Central memory CD8-positive, alpha-beta T cell (primary cell): ENCODE measurements around the gene NBEAL1.
"Not testable (repeated sequence)": the region's sequence is repeated elsewhere in the genome, so short reads cannot be mapped to it uniquely, and the experiment has no call there.

Experiments
- ATAC-seq: fragments of 150-1000 bp; cut with Tn5 transposase; replicated peaks from 2 replicates; pipeline ENCODE4 v1.10.0; 2022; ENCODE audit warnings: mild to moderate bottlenecking, moderate FRiP score, moderate number of reproducible peaks; ENCODE audit not compliant: poor library complexity, severe bottlenecking; ENCODE audit errors: extremely low read depth
- DNase-seq, 2 donors: peaks; one replicate each; pipeline ENCODE4 v3.0.0; 2021; ENCODE audit warnings: low spot score in 2 of 2
- H3K27ac Mint-ChIP-seq: one replicate; pipeline ENCODE4 v1.8.0; 2022; ENCODE audit warnings: low read depth, mild to moderate bottlenecking, moderate library complexity, mixed read lengths
- H3K27me3 Mint-ChIP-seq: one replicate; pipeline ENCODE4 v1.8.0; 2022; ENCODE audit warnings: mixed read lengths
- H3K36me3 Mint-ChIP-seq: one replicate; pipeline ENCODE4 v1.8.0; 2022; ENCODE audit warnings: mild to moderate bottlenecking, moderate library complexity, mixed read lengths; ENCODE audit not compliant: insufficient read depth
- H3K4me1 Mint-ChIP-seq: one replicate; pipeline ENCODE4 v1.8.0; 2022; ENCODE audit warnings: mixed read lengths
- H3K4me3 Mint-ChIP-seq: one replicate; pipeline ENCODE4 v1.8.0; 2022; ENCODE audit warnings: mild to moderate bottlenecking, moderate library complexity, mixed read lengths
- H3K9me3 Mint-ChIP-seq: one replicate; pipeline ENCODE4 v1.8.0; 2022; ENCODE audit warnings: mixed read lengths

The NBEAL1 gene

DNA sequence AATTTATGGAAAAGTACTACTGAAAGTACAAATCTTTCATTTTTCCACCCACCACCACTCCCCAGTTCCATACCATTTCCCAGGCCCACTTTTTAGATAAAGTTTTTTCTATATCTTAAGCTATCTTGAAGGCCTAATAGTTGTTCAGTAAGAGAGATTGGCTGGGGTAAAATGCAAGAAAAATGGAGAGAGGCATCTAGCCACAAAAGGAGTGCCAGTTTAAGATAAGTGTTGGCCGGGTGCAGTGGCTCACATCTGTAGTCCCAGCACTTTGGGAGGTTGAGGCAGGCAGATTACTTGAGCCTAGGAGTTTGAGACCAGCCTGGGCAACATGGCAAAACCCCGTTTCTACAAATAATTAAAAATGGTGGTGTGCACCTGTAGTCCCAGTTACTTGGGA is 28.6 kb downstream of the NBEAL1 start:
- ATAC-seq: no peak
- no peak for DNase-seq
- Mint-ChIP-seq H3K9me3 (no peaks in the 10 kb centered on the region), H3K4me3 (no peak overlapping the region), H3K36me3 (peaks cover 2% of the 10 kb centered on the region), H3K27ac (no peak overlapping the region), H3K4me1 (no peaks in the 10 kb centered on the region), H3K27me3 (no peaks in the 10 kb centered on the region)

DNA sequence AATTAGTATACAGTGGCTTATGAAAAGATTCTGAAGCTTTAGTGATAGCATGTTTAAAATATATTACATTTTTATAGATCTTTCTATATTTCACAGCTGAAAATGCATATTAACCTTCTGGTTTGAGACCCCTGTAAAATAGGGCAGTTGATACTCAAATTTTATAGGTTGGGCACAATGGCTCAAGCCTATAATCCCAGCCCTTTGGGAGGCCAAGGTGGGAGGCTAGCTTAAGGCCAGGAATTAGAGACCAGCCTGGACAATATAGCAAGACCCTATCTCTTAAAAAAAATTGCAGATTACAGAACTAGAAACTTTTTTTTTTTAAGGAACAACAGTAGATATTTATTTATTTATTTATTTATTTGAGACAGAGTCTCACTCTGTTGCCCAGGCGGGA is 31.2 kb downstream of the NBEAL1 start:
- DNase-seq (no peak), ATAC-seq (no peak)
- Mint-ChIP-seq H3K4me1 (no peaks in the 10 kb centered on the region), H3K4me3 (no peak overlapping the region), H3K36me3 (peaks cover 3% of the 10 kb centered on the region), H3K27ac (no peak overlapping the region), H3K27me3 (no peaks in the 10 kb centered on the region), H3K9me3 (no peaks in the 10 kb centered on the region)

DNA sequence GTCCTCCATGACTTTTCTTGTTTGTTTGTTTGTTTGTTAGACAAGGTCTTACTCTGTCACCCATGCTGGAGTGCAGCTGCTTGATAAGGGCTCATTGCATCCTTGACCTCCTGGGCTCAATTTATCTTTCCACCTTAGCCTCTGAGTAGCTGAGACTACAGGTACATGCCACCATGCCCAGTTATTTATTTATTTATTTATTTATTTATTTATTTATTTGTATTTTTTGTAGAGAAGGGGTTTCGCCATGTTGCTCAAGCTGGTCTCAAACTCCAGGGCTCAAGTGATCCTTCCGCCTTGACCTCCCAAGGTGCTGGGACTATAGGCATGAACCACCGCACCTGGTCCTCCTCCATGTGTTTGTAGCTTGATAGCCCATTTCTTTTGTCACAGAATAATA is 37.9 kb downstream of the NBEAL1 start:
- Mint-ChIP-seq H3K27ac (no peak overlapping the region), H3K9me3 (no peaks in the 10 kb centered on the region), H3K36me3 (peaks cover 10% of the 10 kb centered on the region), H3K27me3 (no peaks in the 10 kb centered on the region), H3K4me1 (no peaks in the 10 kb centered on the region), H3K4me3 (no peak overlapping the region)
- DNase-seq (no peak), ATAC-seq (no peak)

DNA sequence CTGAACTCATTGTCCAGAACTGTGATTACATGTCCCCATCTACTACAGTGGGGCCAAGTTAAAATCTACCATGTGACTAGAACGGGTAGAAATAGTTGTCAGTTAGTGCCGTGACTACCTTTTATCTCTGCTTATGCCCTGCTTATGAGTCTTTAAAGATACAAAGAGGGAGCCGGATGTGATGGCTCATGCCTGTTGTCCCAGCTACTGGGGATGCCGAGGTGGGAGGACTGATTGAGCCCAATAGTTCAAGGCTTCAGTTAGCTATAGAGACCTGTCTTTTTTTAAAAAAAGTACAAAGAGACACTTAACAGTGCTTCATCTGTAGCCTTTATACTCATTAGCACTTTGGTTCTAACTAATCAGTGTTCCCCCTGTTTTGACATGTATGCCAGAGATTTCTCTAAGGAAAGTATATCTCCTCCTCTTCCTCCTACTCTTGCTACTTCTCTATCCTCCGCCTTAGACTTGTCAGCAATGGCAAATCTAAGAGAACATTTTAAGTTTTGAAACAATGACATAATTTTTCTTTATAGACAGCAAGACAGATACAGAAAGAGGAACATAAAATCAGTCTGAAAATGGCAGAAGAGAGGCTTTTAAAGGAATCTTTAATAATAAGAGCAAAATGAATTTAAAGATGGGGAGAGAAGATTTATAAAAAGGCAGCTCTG is 45.0 kb downstream of the NBEAL1 start:
- H3K4me1 Mint-ChIP-seq: no peaks in the 10 kb centered on the region
- no peaks in the 10 kb centered on the region for H3K9me3 Mint-ChIP-seq
- ATAC-seq (no peak), DNase-seq (no peak)
- H3K36me3 Mint-ChIP-seq: peaks cover 12% of the 10 kb centered on the region
- H3K27me3 Mint-ChIP-seq: no peaks in the 10 kb centered on the region
- H3K27ac Mint-ChIP-seq: no peak overlapping the region
- H3K4me3 Mint-ChIP-seq: no peak overlapping the region

DNA sequence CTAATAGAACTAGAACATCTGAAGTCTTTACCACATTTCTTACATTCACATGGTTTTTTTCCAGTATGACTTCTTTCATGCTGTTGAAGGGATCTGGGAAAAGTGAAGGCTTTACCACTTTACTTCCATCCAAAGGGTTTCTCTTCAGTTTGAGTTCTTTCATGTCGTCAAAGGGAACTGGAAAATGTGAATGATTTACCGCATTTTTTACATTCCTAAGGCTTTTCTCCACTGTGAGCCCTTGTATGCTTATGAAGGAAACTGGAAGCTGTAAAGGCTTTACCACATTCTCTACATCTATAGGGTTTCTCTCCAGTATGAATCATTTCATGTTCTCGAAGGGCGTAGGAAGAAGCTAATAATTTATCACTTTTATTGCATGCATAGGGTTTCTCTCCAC is 46.7 kb downstream of the NBEAL1 start:
- no peaks in the 10 kb centered on the region for H3K9me3 Mint-ChIP-seq
- H3K36me3 Mint-ChIP-seq: peaks cover 11% of the 10 kb centered on the region
- DNase-seq (no peak), ATAC-seq (no peak)
- H3K27me3 Mint-ChIP-seq: no peaks in the 10 kb centered on the region
- H3K4me1 Mint-ChIP-seq: no peaks in the 10 kb centered on the region
- H3K4me3 Mint-ChIP-seq: no peak overlapping the region
- no peak overlapping the region for H3K27ac Mint-ChIP-seq

DNA sequence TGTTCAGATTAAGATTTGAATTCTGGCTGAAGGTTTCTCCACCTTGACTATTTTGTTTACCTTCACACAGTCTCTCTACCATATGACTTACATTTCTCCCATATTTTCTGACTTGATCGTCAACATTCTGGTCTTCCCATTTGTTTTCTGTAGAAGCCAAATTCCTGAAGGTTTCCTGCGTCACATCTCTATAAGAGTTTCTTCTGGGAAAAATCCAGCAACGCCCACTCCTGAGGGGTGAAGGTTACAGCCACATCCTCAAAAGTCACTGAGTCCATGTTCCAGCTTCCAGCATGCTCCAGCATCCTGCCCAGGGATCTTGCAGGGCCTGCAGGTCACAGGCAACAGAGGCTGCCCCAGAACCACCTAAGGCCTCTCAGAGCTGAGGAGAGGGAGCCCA is 47.5 kb downstream of the NBEAL1 start:
- peaks cover 11% of the 10 kb centered on the region for H3K36me3 Mint-ChIP-seq

DNA sequence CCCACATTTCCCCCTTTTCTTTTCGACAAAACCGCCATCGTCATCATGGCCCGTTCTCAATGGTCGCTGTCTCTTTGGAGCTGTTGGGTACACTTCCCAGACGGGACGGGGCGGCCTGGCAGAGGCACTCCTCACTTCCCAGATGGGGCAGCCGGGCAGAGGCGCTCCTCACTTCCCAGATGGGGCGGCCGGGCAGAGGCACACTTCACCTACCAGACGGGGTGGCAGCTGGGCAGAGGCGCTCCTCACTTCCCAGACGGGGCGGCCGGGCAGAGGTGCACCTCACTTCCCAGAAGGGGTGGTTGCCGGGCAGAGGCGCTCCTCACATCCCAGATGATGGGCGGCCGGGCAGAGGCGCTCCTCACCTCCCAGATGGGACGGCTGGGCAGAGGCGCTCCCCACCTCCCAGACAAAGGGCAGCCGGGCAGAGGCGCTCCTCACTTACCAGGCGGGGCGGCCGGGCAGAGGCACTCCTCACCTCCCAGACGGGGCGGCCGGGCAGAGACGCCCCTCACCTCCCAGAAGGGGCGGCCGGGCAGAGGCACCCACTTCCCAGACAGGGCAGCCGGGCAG is 51.9 kb downstream of the NBEAL1 start:
- not testable (repeated sequence) for ATAC-seq, H3K27me3 Mint-ChIP-seq, H3K4me1 Mint-ChIP-seq, H3K27ac Mint-ChIP-seq, H3K9me3 Mint-ChIP-seq, H3K4me3 Mint-ChIP-seq, DNase-seq, H3K36me3 Mint-ChIP-seq

More for the DNA sequence above, 47.5 kb downstream of the NBEAL1 start:
- DNase-seq: no peak
- Mint-ChIP-seq H3K9me3 (no peaks in the 10 kb centered on the region), H3K27ac (no peak overlapping the region), H3K27me3 (no peaks in the 10 kb centered on the region), H3K4me1 (no peaks in the 10 kb centered on the region), H3K4me3 (no peak overlapping the region)
- ATAC-seq: no peak

DNA sequence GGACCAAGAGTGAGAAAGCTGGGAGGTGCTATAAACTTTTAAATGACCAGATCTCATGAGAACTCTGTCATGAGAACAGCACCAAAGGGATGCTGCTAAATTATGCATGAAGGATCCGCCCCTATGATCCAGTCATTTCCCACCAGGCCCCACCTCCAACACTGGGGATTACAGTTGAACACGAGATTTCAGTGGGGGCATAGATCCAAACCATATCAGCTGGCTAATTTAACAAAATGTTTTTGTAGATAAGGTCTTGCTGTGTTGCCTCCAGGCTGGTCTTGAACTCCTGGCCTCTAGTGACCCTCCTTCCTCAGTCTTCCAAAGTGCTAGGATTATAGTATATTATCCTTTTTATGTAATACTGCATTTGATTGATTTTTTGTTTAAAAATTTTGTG is 56.0 kb downstream of the NBEAL1 start:
- ATAC-seq: no peak
- Mint-ChIP-seq H3K27ac (no peak overlapping the region), H3K9me3 (peaks cover 5% of the 10 kb centered on the region), H3K27me3 (no peaks in the 10 kb centered on the region), H3K36me3 (peaks cover 6% of the 10 kb centered on the region), H3K4me1 (no peaks in the 10 kb centered on the region), H3K4me3 (no peak overlapping the region)
- no peak for DNase-seq

DNA sequence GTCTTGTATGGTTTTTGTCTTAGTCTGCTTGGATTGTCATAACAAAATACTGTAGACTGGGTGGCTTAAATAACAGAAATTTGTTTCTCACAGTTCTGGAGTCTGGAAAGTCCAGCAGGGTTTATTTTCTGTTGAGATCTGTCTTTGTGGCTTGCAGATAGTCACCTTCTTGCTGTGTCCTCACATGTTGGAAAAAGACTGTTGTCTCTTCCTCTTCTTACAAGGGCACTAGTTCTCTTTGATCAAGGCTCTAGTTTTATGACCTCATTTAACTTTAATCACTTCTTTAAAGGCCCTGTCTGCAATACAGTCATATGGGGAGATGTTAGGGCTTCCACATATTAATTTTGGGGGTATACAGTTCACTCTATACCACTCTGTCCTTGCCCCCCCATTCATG is 56.5 kb downstream of the NBEAL1 start:
- Mint-ChIP-seq H3K27ac (no peak overlapping the region), H3K4me1 (no peaks in the 10 kb centered on the region), H3K9me3 (peaks cover 5% of the 10 kb centered on the region), H3K27me3 (no peaks in the 10 kb centered on the region), H3K36me3 (peaks cover 6% of the 10 kb centered on the region), H3K4me3 (no peak overlapping the region)
- no peak for ATAC-seq
- no peak for DNase-seq

DNA sequence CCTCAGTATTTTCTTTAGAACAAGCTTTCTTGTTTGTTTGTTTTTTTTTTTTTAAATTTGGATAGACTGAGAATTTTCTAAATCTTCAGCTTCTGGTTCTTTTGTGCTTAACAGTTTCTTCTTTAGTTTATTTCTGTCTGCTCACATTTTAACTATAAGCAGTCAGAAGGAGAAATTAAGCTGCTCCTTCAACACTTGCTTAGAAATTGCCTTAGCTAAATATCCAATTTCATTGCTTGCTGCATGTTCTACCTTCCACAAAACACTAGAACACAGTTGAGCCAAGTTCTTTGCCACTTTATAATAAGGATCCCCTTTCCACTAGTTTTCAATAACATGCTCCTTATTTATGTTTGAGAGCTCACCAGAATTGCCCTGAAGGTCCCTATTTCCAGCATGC is 57.7 kb downstream of the NBEAL1 start:
- no peaks in the 10 kb centered on the region for H3K4me1 Mint-ChIP-seq
- DNase-seq (no peak), ATAC-seq (no peak)
- H3K4me3 Mint-ChIP-seq: no peak overlapping the region
- no peaks in the 10 kb centered on the region for H3K27me3 Mint-ChIP-seq
- H3K27ac Mint-ChIP-seq: no peak overlapping the region
- peaks cover 6% of the 10 kb centered on the region for H3K36me3 Mint-ChIP-seq
- H3K9me3 Mint-ChIP-seq: peaks cover 5% of the 10 kb centered on the region

DNA sequence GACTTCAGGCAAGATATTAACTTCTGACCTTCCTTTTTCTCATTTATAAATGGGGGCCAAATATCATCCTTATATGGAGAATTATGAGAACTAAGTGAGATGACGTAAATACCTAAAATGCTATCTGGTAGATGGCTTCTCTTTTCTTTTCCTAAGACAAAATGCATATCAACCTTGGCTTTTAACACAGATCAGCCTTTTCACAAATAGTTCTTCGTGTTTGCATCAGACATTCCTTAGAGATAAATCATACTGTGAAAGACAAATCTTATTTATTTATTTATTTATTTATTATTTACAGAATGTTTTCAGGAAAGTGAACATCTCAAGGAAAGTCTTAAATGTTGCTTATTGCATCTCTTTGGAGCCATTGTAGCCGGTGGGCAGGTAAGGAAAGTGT is 62.8 kb downstream of the NBEAL1 start:
- Mint-ChIP-seq H3K9me3 (peaks cover 4% of the 10 kb centered on the region), H3K4me1 (no peaks in the 10 kb centered on the region), H3K36me3 (peaks cover 1% of the 10 kb centered on the region), H3K27ac (no peak overlapping the region), H3K27me3 (no peaks in the 10 kb centered on the region), H3K4me3 (no peak overlapping the region)
- ATAC-seq (no peak), DNase-seq (no peak)

DNA sequence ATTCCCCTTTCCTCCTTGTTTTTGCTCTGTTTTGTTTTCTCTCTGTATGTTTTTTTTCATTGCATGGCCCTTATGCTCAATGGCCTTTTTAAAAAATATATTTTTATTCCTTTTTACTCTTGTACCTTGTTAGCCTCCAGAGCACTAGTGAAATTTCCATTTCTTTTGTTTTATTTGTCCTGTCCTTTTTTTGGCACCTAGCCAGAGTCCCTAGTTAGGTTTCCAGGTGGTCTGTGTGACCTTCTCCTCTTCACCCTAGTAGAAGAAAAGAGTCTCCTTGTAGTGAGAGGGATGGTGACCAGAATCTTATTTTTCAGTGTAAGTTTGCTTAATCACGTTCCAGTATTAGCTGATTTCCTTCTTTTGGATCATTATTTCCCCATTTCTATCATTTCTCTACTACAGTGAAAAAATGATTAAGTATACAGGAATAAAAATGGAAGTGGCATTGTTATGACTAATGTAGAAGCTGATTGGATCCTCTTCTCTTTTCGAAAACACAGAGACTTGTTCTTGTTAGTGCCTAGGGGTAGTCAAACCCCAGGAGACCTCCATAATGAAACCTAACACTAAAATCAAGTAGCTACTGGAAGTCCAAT is 65.9 kb downstream of the NBEAL1 start:
- no peak for ATAC-seq
- Mint-ChIP-seq H3K4me1 (no peaks in the 10 kb centered on the region), H3K36me3 (peaks cover 4% of the 10 kb centered on the region), H3K9me3 (no peaks in the 10 kb centered on the region), H3K27ac (no peak overlapping the region), H3K4me3 (no peak overlapping the region), H3K27me3 (no peaks in the 10 kb centered on the region)
- DNase-seq: no peak

DNA sequence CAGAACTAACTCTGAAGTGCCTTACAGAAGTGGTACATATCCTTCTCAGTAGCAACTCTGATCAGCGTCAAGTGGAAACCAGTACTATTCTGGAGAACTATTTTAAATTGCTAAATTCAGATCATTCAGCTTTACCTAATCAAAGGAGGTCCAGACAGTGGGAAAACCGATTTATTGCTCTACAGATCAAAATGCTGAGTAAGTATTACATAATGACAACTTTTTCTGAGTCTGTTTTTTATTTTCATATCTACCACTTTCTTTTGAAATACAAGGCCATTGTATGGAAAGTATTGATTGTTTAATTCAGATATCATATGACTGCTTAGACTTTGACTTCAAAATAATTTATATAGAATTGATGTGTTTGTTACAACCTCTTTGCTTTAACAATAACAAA is 68.7 kb downstream of the NBEAL1 start:
- ATAC-seq (no peak), DNase-seq (no peak)
- H3K27ac Mint-ChIP-seq: no peak overlapping the region
- peaks cover 7% of the 10 kb centered on the region for H3K36me3 Mint-ChIP-seq
- H3K4me1 Mint-ChIP-seq: no peaks in the 10 kb centered on the region
- no peak overlapping the region for H3K4me3 Mint-ChIP-seq
- no peaks in the 10 kb centered on the region for H3K9me3 Mint-ChIP-seq
- no peaks in the 10 kb centered on the region for H3K27me3 Mint-ChIP-seq
